Nephron (organoid): Measurements from ENCODE around the gene TMPRSS9.

ENCODE experiments used
- H3K27ac Mint-ChIP-seq, 3 experiments: 2 replicates each; pipeline ENCODE4 v1.8.0; 2020; ENCODE audit warnings: mixed read lengths in 3 of 3, mild to moderate bottlenecking in 2 of 3, moderate library complexity in 1 of 3
- H3K27me3 Mint-ChIP-seq: 2 replicates; pipeline ENCODE4 v1.8.0; 2021; ENCODE audit warnings: low read depth, mild to moderate bottlenecking, moderate library complexity, mixed read lengths
- H3K36me3 Mint-ChIP-seq: 2 replicates; pipeline ENCODE4 v1.8.0; 2020; ENCODE audit warnings: low read depth, mixed read lengths
- H3K4me1 Mint-ChIP-seq: 2 replicates; pipeline ENCODE4 v1.8.0; 2020; ENCODE audit warnings: mixed read lengths
- H3K4me3 Mint-ChIP-seq, 3 experiments: 2 replicates each; pipeline ENCODE4 v1.8.0; 2020; ENCODE audit warnings: mild to moderate bottlenecking in 3 of 3, mixed read lengths in 3 of 3, moderate library complexity in 2 of 3
- H3K9me3 Mint-ChIP-seq: 2 replicates; pipeline ENCODE4 v1.8.0; 2020; ENCODE audit warnings: mixed read lengths
- CTCF ChIP-seq, 3 experiments: fragments of 200-600 bp; sonication (generic); IDR thresholded peaks; one replicate each; pipeline ENCODE4 v1.5.0; 2021; ENCODE audit warnings: antibody characterized with exemption in 3 of 3; ENCODE audit not compliant: unreplicated experiment in 3 of 3

The TMPRSS9 gene

GRCh38 chr19:2440515-2440914 lies 80.5 kb downstream of the TMPRSS9 start:
- no peak for TF ChIP-seq CTCF (IDR thresholded peaks at IDR 0.05; ENCODE audit: unreplicated experiment in 3 of 3)
- Mint-ChIP-seq H3K27me3 (no peaks in the 10 kb centered on the region), H3K4me1 (no peaks in the 10 kb centered on the region), H3K36me3 (peaks cover 19% of the 10 kb centered on the region), H3K4me3 (no peak overlapping the region), H3K27ac (no peak overlapping the region), H3K9me3 (no peaks in the 10 kb centered on the region)

- Mint-ChIP-seq H3K27me3 (no peaks in the 10 kb centered on the region), H3K9me3 (no peaks in the 10 kb centered on the region), H3K36me3 (peaks cover 18% of the 10 kb centered on the region), H3K27ac (no peak overlapping the region), H3K4me1 (peaks cover 2% of the 10 kb centered on the region), H3K4me3 (no peak overlapping the region)
- TF ChIP-seq CTCF (IDR thresholded peaks at IDR 0.05; ENCODE audit: unreplicated experiment in 3 of 3), result no peak
Measured at GRCh38 chr19:2441096-2441752, 81.2 kb downstream of the TMPRSS9 start.

GRCh38 chr19:2443116-2443784 lies 83.2 kb downstream of the TMPRSS9 start:
- H3K4me1 Mint-ChIP-seq, result peaks cover 14% of the 10 kb centered on the region
- H3K27ac Mint-ChIP-seq, result no peak overlapping the region
- H3K4me3 Mint-ChIP-seq, result no peak overlapping the region
- no peak for TF ChIP-seq CTCF (IDR thresholded peaks at IDR 0.05; ENCODE audit: unreplicated experiment in 3 of 3)
- peaks cover 18% of the 10 kb centered on the region for H3K36me3 Mint-ChIP-seq
- H3K27me3 Mint-ChIP-seq, result no peaks in the 10 kb centered on the region
- no peaks in the 10 kb centered on the region for H3K9me3 Mint-ChIP-seq

GRCh38 chr19:2443785-2444182 lies 83.7 kb downstream of the TMPRSS9 start:
- H3K27ac Mint-ChIP-seq, result no peak overlapping the region
- peaks cover 14% of the 10 kb centered on the region for H3K4me1 Mint-ChIP-seq
- H3K27me3 Mint-ChIP-seq, result no peaks in the 10 kb centered on the region
- no peaks in the 10 kb centered on the region for H3K9me3 Mint-ChIP-seq
- no peak for TF ChIP-seq CTCF (IDR thresholded peaks at IDR 0.05; ENCODE audit: unreplicated experiment in 3 of 3)
- H3K4me3 Mint-ChIP-seq, result no peak overlapping the region
- peaks cover 18% of the 10 kb centered on the region for H3K36me3 Mint-ChIP-seq

GRCh38 chr19:2444251-2445002 lies 84.4 kb downstream of the TMPRSS9 start:
- Mint-ChIP-seq H3K4me1 (peaks cover 14% of the 10 kb centered on the region), H3K36me3 (peaks cover 18% of the 10 kb centered on the region), H3K9me3 (no peaks in the 10 kb centered on the region), H3K4me3 (no peak overlapping the region), H3K27ac (no peak overlapping the region), H3K27me3 (no peaks in the 10 kb centered on the region)
- no peak for TF ChIP-seq CTCF (IDR thresholded peaks at IDR 0.05; ENCODE audit: unreplicated experiment in 3 of 3)
